ENCODE data around the gene H1-8.
"Not testable (repeated sequence)": the region's sequence is repeated elsewhere in the genome, so short reads cannot be mapped to it uniquely, and the experiment has no call there.

The H1-8 gene, protein sequence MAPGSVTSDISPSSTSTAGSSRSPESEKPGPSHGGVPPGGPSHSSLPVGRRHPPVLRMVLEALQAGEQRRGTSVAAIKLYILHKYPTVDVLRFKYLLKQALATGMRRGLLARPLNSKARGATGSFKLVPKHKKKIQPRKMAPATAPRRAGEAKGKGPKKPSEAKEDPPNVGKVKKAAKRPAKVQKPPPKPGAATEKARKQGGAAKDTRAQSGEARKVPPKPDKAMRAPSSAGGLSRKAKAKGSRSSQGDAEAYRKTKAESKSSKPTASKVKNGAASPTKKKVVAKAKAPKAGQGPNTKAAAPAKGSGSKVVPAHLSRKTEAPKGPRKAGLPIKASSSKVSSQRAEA

DNA sequence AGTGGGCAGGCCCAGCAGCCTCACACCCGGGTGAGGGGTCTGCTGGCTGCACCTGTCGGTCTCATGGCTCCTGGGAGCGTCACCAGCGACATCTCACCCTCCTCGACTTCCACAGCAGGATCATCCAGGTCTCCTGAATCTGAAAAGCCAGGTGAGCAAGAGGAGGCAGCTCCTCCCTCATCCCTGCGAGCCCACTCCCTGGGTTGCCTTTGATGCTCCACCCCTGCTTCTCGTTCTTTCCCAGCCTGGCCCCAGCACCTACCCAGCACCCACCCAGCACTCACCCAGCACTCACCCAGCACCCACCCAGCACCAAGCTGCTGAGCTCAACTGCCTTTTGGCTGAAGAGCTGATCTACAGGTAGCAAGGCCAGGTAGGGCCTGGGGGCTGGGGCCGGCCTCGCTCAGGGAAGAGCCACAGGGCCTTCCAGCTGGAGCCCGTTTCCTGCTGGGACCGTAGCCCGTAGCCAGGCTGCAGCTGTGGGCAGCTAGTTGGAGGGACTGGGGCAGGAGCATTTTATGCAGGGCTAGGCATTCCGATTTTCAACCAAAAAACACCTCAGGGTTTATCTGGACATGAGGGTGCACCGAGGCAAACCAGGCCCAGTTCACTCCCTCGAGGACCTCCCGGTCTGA lies at the start of gene H1-8:
H1-8 (plus strand) TSS at position 20 of the 635 bp plus-strand sequence; CDS start at position 64, 44 bp downstream.
- no peak for DNase-seq (ENCODE audit: low spot score)

DNA sequence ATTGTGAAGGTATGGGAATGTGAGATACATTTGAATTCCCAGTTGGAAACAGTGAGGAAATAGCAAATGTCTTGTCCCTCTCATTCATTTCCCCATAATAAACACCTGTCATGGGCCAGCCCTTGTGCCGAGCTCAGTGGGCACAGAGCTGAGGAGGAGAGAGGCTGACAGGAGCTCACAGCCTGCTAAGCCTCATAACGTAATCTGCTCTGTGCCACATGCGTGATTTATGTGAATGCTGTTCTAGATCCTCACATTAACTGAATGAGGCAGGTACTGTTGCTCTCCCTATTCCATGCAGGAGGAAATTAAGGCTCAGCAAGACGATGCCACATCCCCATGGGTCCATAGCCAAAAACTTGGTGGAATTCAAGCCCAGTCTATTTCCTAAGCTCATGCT lies 49.8 kb upstream of the H1-8 start:
- DNase-seq (ENCODE audit: low spot score) = no peak

DNA sequence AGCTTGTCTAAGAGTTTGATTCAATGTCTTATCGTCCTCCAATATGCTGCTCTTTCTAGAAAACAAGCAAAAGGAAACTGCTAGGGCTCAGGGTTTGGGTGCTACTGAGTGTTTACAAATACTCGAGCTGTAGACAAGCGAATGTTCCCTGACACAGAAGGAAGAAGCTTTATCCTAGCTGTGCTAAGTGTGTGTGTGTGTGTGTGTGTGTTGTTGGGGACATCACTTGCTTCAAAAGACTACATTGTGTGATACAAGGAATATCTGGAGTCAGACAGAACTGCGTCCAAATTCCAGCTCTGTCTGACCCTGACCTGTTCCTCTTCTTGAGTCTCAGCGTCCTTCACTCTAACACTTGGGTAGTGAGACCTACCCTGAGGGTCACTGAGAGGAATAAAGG lies 48.5 kb upstream of the H1-8 start:
- not testable (repeated sequence) for DNase-seq (ENCODE audit: low spot score)

DNA sequence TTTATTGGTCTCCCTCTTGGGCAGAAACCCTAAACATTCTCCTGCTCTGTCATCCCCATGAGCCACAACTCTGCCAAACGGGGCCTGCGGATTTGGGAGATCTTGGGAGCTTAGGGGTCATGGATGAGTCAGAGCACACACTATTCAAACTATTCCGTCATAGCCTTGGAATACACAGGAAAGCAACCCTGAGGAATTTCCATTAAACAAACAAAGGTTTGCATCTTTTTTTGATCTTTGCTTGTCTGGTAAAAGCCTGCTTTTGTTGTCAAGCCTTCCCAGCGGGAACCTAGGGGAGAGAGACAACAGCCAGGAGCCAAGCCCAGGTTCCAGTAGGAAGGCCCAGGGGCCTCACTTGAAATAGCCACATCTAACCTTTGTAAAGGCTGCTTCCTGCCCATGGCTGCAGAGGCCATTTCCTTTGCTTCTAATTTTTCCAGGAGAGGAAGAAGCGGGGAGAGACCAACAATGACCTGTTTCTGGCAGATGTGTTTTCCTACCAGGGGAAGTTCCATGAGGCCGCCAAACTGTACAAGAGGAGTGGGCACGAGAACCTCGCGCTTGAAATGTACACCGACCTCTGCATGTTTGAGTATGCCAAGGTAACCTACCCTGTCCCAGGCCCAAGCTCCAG lies 47.9 kb upstream of the H1-8 start:
- not testable (repeated sequence) for DNase-seq (ENCODE audit: low spot score)

DNA sequence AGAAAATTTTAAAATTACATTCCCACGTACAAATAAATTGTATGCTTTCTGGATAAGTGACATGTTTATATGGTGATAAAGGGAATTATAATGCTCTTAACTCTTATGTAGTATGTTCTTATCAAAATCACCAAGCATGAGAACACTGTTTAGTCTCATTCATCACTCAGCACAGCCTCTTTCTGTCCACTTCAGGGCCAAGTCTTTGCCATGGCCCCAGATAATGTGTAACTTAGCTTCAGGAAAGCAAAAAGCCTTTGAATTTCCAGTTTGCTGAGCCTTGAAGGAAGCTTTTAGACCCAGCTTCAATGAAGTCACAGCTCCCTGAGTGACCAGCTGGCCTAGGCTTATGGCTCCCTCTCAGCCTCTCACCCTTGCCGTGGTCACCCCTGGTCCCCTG lies 45.1 kb upstream of the H1-8 start:
- DNase-seq (ENCODE audit: low spot score) = not testable (repeated sequence)

DNA sequence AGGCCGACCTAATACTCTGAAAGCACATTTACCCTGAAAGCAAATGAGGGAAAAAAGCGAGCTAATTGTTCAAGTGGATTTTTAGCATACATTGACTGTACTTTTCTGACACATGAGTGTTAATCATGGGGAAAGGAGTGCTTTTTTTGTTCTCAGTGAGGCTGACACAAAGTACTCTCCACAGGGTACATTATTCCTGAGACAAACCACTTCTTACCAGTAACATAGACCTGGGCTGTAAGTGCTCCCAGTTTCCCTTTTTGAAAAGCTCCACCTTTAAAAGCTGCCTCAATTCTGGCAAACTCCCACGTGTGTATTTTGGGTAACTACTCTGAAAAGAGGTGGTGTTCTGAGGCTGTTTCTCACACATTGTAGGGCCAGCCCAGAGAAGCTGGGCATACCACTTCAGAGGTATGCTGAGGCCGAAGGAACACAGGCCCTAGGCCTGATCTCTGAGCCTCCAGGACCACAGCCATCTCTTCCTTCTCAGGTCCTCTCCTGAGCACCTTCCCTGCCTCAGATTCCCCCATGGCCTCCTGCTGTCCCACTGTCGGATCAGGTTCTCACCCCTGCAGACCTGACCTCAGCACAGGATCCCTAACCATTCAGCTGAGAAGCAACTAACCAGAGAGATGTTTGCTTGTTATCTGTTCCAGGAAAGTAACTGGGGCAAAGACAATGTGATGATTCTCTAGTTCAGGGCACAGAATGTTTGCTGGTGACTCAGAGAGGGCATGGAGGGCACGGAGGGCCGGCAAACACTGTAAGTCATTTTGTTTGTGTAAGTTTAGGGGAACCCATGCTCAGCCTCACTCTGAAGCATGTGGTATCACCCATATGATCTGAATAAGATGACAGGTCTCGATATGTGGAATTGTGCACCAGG lies 44.1 kb upstream of the H1-8 start:
- DNase-seq (ENCODE audit: low spot score) = not testable (repeated sequence)

DNA sequence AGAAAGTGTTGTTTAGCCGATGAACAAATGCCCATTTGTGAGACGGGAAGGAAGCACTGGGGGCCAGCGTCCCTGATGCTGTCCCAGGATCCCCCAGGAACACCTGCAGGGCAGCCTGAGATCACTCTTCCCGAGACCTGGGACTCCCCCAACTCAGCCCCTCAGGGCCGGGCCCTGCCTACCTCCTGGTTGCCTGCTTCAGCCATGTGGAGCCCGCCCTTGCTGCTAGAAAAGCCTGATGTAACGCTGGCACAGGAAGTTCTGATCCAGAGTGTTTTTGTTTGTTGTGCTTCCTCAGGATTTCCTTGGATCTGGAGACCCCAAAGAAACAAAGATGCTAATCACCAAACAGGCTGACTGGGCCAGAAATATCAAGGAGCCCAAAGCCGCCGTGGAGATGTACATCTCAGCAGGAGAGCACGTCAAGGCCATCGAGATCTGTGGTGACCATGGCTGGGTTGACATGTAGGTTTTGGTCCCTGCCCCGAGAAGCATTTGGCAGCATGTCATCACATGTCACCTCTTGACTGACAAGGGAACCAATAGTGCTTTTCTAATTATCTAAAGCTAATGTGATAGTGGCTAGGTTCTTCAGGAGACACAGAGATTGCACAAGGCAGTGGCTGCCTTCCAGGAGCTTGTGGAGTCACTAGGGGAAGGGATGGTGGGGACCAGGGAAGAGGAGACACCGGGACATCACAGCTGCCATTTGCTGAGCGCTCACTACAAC lies 43.2 kb upstream of the H1-8 start:
- not testable (repeated sequence) for DNase-seq (ENCODE audit: low spot score)

DNA sequence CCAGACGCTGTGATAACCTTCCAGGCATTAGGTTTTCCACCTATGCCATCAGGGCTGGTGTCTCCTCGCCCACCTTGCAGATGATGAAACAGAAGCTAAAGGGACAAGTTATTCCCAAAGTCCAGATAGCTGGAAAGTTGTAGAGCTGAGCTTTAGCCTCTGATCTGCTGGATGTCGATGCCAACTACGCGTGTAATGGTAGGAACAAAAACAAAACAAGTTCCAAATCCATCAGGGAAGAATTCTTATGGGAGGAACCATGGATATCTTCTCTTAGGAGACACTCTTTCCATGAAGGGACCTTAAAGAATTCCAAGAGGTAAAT lies 42.7 kb upstream of the H1-8 start:
- no peak for DNase-seq (ENCODE audit: low spot score)

DNA sequence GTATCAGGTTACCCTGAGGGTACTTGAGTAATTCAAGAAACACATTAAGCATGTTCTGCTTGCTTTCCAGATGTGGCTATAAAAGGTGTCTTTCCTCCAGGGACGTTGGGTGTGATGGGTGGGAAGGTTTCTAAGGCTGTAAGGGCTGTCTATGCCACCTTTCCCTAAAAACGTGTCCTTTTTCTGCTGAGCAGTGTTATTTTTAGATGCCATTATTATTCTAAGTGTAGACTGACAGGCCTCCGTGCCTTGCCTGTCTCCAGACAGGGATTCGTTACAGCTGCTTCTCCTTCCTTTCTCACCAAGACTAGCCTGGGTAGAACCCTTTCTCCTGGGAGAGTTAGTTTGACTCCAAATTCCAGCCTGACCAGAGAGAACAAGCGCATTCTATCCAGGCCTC lies 41.3 kb upstream of the H1-8 start:
- DNase-seq (ENCODE audit: low spot score) = no peak

DNA sequence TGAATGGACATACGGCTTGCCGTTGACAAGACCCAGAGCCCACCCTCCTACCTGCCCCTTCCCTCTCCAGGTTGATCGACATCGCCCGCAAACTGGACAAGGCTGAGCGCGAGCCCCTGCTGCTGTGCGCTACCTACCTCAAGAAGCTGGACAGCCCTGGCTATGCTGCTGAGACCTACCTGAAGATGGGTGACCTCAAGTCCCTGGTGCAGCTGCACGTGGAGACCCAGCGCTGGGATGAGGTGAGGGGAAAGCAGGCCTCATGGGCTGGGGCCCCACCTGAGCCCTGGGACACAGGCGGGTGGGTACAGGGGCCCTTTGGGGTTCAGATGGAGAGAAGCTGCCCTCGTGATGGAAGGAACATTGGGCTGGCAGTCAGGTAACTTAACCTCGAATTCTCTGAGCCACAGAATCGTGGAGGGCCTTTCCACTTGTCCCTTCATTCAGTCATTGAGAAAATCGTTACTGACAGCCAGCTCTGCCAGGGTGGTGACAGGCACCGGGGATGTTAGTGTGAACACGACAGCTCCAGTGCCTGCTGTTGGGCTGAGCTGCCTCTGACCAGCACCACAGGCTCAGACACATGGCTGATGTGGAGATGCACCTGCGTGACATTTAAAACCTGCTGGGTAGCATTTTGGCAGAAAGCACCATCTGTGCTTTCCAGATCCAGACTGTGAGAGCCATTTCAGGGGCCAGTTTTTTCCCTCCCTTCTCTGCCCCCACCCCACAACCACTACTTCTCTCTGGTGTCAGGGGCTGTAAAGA lies 40.1 kb upstream of the H1-8 start:
- DNase-seq (ENCODE audit: low spot score) = no peak

DNA sequence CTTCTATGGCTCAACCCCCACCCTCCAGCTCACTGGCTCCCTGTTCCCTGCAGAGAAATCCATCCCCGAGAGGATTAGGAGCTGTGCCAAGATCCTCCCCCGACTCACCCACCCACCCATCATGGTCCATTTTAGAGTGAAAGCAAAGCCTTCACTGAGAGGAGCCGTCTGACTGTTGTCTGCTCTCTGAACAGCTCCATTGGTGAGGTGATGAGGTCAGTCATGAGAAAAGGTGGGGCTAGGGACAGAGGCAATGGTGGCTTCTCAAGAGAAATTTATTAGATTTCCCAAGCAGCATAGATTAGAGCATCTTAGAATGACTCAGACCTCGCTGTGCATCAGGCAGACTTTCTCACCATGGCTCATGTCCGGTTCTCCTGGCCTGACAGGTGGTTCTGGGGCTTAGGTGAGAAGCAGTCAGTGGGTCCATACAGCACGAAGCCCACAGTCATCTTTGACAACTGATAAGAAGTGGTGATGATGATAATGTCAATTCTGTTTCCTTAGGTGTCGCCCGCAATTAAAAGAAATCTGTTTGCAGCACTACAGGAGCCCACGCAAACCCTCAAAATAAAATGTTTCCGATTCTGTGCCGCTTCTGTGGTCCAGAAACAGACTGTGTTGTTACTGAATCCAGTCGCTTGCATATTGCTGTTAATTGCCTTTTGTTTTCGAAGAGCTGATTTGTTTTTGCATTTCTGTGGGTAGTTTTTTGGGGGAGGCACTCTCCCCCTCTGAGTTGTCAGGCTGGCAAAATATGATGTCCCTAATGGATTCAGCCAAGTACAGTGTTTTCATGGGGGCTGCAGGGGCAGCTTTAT lies 39.3 kb upstream of the H1-8 start:
- DNase-seq (ENCODE audit: low spot score) = no peak

DNA sequence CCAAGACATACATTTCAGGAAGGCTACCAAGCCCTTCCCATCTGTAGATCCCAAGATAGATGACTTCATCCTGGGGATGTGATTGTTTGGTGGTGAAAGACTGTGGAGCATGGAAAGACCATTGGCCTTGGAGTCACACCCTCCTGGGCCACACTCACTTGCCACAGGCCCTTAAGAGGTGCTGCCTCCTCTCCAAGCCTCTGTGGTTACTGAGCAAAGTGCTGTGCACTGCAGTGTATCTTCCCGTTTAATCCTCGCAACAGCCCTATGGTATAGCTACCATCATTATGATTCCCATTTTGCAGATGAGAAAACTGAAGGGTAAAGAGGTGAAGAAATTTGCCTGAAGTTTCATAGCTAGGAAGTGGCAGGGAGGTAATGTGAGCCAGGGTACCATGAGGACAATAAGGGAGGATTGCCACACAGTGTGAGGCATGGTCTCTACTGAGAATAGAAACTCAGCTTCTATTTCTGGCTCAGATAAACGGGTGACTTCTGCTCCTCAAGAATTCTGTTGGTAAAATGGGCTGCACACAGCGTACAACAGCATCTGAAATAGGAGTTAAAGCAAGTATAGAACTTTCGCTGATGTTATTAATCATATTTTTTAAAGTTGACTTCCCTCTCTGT lies 38.4 kb upstream of the H1-8 start:
- DNase-seq (ENCODE audit: low spot score) = no peak

DNA sequence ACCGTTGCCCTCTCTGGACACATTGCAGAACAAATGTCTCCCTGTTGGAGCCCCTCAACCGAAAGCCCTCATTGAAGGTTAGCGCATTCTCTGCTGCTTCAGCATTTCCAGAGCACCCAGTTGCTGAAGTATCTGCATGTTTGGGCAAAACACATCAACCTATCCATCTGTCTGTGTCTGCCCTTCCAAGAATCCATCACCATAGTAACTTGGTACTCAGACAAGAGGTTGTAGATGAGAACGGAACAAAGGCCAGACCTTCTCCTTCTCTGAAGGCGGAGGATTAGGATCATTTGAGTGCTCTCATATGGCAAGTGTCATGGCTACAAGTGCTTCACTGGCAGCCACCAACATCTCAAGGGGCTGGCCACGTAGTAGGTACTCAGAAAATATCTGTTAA lies 37.6 kb upstream of the H1-8 start:
- no peak for DNase-seq (ENCODE audit: low spot score)

DNA sequence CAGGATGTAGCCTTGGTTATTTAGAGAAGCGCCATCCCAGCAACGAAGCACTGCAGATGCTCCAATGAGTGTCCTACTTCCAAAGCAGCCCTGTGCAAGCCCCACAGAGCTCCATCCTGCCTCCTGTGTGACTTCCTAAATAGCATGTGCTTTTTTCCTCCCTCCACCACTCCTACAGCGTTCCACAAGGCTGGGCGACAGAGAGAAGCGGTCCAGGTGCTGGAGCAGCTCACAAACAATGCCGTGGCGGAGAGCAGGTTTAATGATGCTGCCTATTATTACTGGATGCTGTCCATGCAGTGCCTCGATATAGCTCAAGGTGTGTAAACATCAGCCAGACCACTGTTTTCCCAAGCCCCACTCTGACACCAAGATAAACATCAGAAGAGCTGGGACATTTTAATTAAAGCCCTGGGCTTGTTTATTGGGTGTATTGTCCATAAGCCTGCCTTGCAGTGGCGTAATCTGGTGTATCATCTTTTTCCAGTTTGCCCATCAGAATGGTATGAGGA lies 36.7 kb upstream of the H1-8 start:
- no peak for DNase-seq (ENCODE audit: low spot score)

DNA sequence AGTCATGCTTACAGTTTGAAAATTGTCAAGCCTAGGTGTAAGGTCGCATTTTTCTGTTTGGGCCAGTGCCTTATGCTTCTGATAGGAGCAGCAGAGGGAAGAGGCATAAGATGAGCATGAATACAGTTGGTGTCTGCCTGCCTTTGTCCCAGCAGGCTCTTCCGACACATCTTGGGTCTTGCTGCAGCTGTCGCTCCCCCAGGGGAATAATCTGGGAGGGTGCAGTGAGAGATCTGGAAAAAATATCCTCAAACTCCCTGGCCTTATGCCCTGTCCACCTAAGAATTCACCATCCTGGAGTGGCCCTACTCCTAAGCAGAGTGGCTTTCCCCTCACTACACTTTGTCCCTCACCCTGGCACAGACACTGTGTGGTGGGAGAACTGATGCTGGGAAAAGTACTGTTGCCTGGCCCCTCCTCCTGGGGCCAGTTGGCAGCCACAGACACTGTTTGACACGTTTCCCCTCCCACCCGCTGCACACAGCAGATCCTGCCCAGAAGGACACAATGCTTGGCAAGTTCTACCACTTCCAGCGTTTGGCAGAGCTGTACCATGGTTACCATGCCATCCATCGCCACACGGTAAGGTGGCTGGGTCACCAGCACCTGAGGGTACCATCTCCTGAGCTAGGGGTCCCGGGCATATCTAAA lies 35.7 kb upstream of the H1-8 start:
- DNase-seq (ENCODE audit: low spot score) = no peak

DNA sequence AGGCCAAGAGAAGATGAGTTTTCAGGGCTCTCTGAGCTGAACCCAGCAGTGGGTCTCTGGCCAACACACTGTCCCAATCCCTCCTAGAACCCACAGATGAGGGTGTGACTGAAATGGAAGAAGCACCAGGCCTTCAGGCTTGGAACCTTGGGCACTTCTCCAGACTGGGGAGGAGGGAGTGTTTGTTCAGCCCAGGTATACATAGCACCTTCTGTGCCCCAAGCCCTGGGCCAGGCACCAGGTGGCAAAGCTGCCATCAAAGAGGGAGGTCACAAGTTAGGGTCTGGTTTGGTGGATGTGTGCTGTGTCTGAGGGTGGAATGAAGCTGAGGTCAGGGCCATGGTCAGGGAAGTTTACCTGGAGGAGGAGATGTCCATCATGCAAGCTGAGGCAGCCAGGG lies 30.4 kb upstream of the H1-8 start:
- DNase-seq (ENCODE audit: low spot score) = no peak

DNA sequence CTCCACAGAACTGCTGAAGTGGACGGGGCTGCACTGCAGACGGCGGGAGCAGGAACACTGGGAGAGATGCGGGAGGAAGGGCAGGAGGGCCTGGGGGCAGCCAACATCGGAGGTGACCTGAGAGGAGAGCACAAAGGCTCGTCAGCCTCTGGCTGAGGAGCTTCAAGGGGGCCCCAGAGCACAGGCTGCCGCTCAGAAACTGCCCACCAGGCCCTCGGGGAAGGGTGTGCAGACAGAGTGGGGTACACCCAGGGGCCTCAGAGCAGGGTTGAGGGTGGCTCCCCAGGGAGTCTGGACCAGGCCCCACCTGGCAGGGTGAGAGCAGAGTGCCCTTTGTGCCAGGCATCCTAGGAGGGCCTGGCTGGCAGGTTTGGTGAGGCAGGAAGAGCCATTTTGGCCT lies 29.3 kb upstream of the H1-8 start:
- DNase-seq (ENCODE audit: low spot score) = no peak

DNA sequence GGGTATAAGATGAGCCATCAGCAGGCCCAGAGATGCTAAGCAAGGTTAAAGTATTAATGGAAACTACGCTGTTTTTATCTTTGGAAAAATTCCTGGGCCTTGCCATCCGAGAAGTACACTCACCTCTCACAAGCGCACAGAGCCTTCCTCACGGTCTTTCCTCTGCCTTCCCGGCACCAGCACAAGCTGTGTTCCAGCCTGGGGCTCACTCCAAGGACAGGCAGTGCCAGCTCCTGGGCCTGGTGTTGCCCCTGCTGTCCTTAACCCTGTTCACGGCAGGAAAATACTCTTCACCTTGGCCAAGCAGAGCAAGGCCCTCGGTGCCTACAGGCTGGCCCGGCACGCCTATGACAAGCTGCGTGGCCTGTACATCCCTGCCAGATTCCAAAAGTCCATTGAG lies 28.9 kb upstream of the H1-8 start:
- DNase-seq (ENCODE audit: low spot score) = no peak

DNA sequence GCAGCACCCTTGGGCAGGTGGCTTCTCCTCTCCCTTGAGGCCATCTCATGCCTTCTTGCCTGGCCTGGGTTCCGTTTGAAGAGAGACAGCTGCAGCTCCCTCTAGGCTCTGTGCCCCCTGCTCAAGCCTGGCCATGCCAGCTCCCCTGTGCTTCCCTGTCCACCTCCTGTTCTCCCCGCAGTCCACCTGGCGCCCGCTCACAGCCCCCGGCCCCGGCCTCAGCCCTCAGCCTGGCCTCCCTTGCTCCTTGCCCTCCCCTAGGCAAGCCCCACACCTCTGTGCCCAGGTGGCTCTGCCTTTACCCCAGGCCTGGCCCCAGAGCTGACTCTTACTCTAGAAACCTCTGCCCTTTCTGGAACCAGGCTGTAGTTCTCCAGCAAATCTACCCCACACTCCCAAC lies 28.4 kb upstream of the H1-8 start:
- no peak for DNase-seq (ENCODE audit: low spot score)

Data from germinal center (tissue), 1 donor.